ENCODE measurements around the gene NCOA3.

The NCOA3 gene

GRCh38 chr20:47531458-47531857 lies 29.8 kb downstream of the NCOA3 start:
- no peaks in the 10 kb centered on the region for H3K4me1 ChIP-seq (ENCODE audit: low read depth, poor library complexity, severe bottlenecking)
- H3K27ac ChIP-seq, result no peak overlapping the region
- no peaks in the 10 kb centered on the region for H4K20me1 ChIP-seq (ENCODE audit: insufficient read depth)
- no peak overlapping the region for H2AFZ ChIP-seq (ENCODE audit: low read depth)
- no peaks in the 10 kb centered on the region for H3K36me3 ChIP-seq (ENCODE audit: insufficient read depth)
- TF ChIP-seq, protein P1, sequence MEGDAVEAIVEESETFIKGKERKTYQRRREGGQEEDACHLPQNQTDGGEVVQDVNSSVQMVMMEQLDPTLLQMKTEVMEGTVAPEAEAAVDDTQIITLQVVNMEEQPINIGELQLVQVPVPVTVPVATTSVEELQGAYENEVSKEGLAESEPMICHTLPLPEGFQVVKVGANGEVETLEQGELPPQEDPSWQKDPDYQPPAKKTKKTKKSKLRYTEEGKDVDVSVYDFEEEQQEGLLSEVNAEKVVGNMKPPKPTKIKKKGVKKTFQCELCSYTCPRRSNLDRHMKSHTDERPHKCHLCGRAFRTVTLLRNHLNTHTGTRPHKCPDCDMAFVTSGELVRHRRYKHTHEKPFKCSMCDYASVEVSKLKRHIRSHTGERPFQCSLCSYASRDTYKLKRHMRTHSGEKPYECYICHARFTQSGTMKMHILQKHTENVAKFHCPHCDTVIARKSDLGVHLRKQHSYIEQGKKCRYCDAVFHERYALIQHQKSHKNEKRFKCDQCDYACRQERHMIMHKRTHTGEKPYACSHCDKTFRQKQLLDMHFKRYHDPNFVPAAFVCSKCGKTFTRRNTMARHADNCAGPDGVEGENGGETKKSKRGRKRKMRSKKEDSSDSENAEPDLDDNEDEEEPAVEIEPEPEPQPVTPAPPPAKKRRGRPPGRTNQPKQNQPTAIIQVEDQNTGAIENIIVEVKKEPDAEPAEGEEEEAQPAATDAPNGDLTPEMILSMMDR (conservative IDR thresholded peaks at IDR 0.05; ENCODE audit: low read depth, low read length), result no peak
- H3K79me2 ChIP-seq (ENCODE audit: insufficient read depth, low read depth), result no peaks in the 10 kb centered on the region; the same call in 1 of the 2 replicates
- H3K4me2 ChIP-seq, result no peak overlapping the region
- H3K9ac ChIP-seq, result no peak overlapping the region
- no peak overlapping the region for H3K4me3 ChIP-seq (IDR thresholded peaks at IDR 0.05; ENCODE audit: insufficient read depth, low read depth, low read length)
- H3K27me3 ChIP-seq (ENCODE audit: insufficient read depth, low read depth), result no peaks in the 10 kb centered on the region

- H4K20me1 ChIP-seq (ENCODE audit: insufficient read depth), result no peaks in the 10 kb centered on the region
- H3K4me1 ChIP-seq (ENCODE audit: low read depth, poor library complexity, severe bottlenecking), result no peaks in the 10 kb centered on the region
- H3K36me3 ChIP-seq (ENCODE audit: insufficient read depth), result no peaks in the 10 kb centered on the region
These were observed 30.3 kb downstream of the NCOA3 start for GRCh38 chr20:47532002-47532401.

DNA sequence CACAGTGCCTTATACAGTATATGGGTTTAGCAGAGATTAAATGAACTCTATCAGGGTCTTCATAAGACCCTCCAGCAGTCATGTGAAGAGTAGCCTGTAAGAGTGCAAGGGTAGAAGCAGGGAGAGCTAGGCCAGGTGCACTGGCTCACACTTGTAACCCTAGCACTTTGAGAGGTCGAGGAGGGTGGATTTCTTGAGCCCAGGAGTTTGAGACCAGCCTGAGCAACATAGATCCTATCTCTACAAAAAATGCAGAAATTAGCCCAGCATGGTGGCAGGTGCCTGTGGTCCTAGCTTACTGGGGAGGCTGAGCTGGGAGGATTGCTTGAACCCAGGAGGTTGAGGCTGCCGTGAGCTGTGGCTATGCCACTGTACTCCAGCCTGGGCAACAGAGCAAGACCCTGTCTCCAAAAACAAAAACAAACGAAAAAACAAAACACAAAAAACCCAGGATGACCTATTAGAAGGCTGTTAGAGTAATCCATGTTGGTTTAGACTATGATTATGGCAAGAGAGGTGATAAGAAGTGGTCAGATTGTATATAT lies 31.9 kb downstream of the NCOA3 start:
- no peaks in the 10 kb centered on the region for H3K4me1 ChIP-seq (ENCODE audit: low read depth, poor library complexity, severe bottlenecking)
- H3K36me3 ChIP-seq (ENCODE audit: insufficient read depth), result no peaks in the 10 kb centered on the region
- H2AFZ ChIP-seq (ENCODE audit: low read depth), result no peak overlapping the region
- H3K27ac ChIP-seq, result no peak overlapping the region
- H3K9ac ChIP-seq, result no peak overlapping the region
- H3K4me2 ChIP-seq, result no peak overlapping the region
- TF ChIP-seq, protein P1 (conservative IDR thresholded peaks at IDR 0.05; ENCODE audit: low read depth, low read length), result no peak
- no peak overlapping the region for H3K4me3 ChIP-seq (IDR thresholded peaks at IDR 0.05; ENCODE audit: insufficient read depth, low read depth, low read length)
- peaks cover 7% of the 10 kb centered on the region; the same call in 1 of the 2 replicates for H3K79me2 ChIP-seq (ENCODE audit: insufficient read depth, low read depth)
- no peaks in the 10 kb centered on the region for H3K27me3 ChIP-seq (ENCODE audit: insufficient read depth, low read depth)
- no peaks in the 10 kb centered on the region for H4K20me1 ChIP-seq (ENCODE audit: insufficient read depth)

More at GRCh38 chr20:47532002-47532401, 30.3 kb downstream of the NCOA3 start:
- Histone ChIP-seq H2AFZ (ENCODE audit: low read depth) (no peak overlapping the region), H3K4me3 (IDR thresholded peaks at IDR 0.05; ENCODE audit: insufficient read depth, low read depth, low read length) (no peak overlapping the region), H3K4me2 (no peak overlapping the region), H3K79me2 (ENCODE audit: insufficient read depth, low read depth) (no peaks in the 10 kb centered on the region; the same call in 1 of the 2 replicates), H3K27me3 (ENCODE audit: insufficient read depth, low read depth) (no peaks in the 10 kb centered on the region), H3K27ac (no peak overlapping the region), H3K9ac (no peak overlapping the region)
- TF ChIP-seq, protein P1 (conservative IDR thresholded peaks at IDR 0.05; ENCODE audit: low read depth, low read length), result no peak

GRCh38 chr20:47534405-47534804 lies 32.7 kb downstream of the NCOA3 start:
- Histone ChIP-seq H3K36me3 (ENCODE audit: insufficient read depth) (no peaks in the 10 kb centered on the region), H3K4me1 (ENCODE audit: low read depth, poor library complexity, severe bottlenecking) (no peaks in the 10 kb centered on the region), H3K79me2 (ENCODE audit: insufficient read depth, low read depth) (peaks cover 10% of the 10 kb centered on the region; the same call in 1 of the 2 replicates), H2AFZ (ENCODE audit: low read depth) (no peak overlapping the region), H3K27ac (no peak overlapping the region), H3K4me3 (IDR thresholded peaks at IDR 0.05; ENCODE audit: insufficient read depth, low read depth, low read length) (no peak overlapping the region), H3K27me3 (ENCODE audit: insufficient read depth, low read depth) (no peaks in the 10 kb centered on the region), H4K20me1 (ENCODE audit: insufficient read depth) (no peaks in the 10 kb centered on the region), H3K9ac (no peak overlapping the region), H3K4me2 (no peak overlapping the region)
- TF ChIP-seq, protein P1 (conservative IDR thresholded peaks at IDR 0.05; ENCODE audit: low read depth, low read length), result no peak
